Colonic mucosa (tissue), 4 donors: ENCODE results near the gene ST6GALNAC5. TPM values are rescaled to one million over a fixed set of nuclear protein-coding genes. Genes with fewer than 3 reads are reported as not detected.

Source experiments
- DNase-seq: peaks from one replicate; pipeline ENCODE4 v3.0.0-alpha.2; 2020
- H3K27ac ChIP-seq: fragments of 200-600 bp; one replicate; pipeline ENCODE4 v1.8.0; 2021
- H3K27me3 ChIP-seq: fragments of 200-600 bp; one replicate; pipeline ENCODE4 v1.8.0; 2021
- H3K36me3 ChIP-seq: fragments of 200-600 bp; one replicate; pipeline ENCODE4 v1.8.0; 2021
- H3K4me1 ChIP-seq: fragments of 200-600 bp; one replicate; pipeline ENCODE4 v1.8.0; 2021; ENCODE audit warnings: mild to moderate bottlenecking
- H3K4me3 ChIP-seq: fragments of 200-600 bp; one replicate; pipeline ENCODE4 v1.8.0; 2021
- H3K9ac ChIP-seq, 2 donors: one replicate each; pipeline ENCODE4 v1.7.0; 2013; ENCODE audit warnings: control low read depth in 2 of 2, low read depth in 2 of 2, low read length in 2 of 2
- H3K9me3 ChIP-seq: fragments of 200-600 bp; one replicate; pipeline ENCODE4 v1.8.0; 2021
- CTCF ChIP-seq: fragments of 200-600 bp; IDR thresholded peaks from one replicate; pipeline ENCODE4 v1.8.0; 2022; ENCODE audit warnings: antibody characterized with exemption, mild to moderate bottlenecking
- intact Hi-C: fragments of 100-400 bp; cut with DNase I; formaldehyde crosslinking; loops from one replicate; pipeline ENCODE4 v1.14.1; 2022
- total RNA-seq, 2 donors: library from RNA; stranded (reverse); fragmentation: NEBNext Ultra II Directional in 1 of 2; extraction: Animal tissue kit (Norgen Biotek cat#: 25700) in 1 of 2; gene quantifications; one replicate each; pipeline ENCODE4 v1.2.1, GENCODE V29; 2021
- donor health status: healthy.
- donor health status: DM: no; HTN: no; CAD: no.
- donor health status: DM: no; HTN: no; CAD: no.

Gene ST6GALNAC5
- total RNA-seq, 2 donors from 2014 or later: 2.1 to 2.2 TPM

GRCh38 chr1:77039111-77039510 lies 171.8 kb downstream of the ST6GALNAC5 start:
- TF ChIP-seq CTCF: no peak
- H3K9ac ChIP-seq: no peak overlapping the region
- H3K9me3 ChIP-seq: no peaks in the 10 kb centered on the region
- no peak overlapping the region for H3K27ac ChIP-seq
- no peak overlapping the region for H3K4me3 ChIP-seq
- intact Hi-C loops: no loop called here
- no peaks in the 10 kb centered on the region for H3K36me3 ChIP-seq
- H3K4me1 ChIP-seq: no peaks in the 10 kb centered on the region
- no peak for DNase-seq
- no peaks in the 10 kb centered on the region for H3K27me3 ChIP-seq

GRCh38 chr1:77039739-77040138 lies 172.5 kb downstream of the ST6GALNAC5 start:
- no peak for DNase-seq
- intact Hi-C loops: no loop called here
- no peak overlapping the region for H3K4me3 ChIP-seq
- H3K4me1 ChIP-seq: no peaks in the 10 kb centered on the region
- TF ChIP-seq CTCF: no peak
- H3K27me3 ChIP-seq: no peaks in the 10 kb centered on the region
- no peaks in the 10 kb centered on the region for H3K36me3 ChIP-seq
- H3K9ac ChIP-seq: no peak overlapping the region
- no peak overlapping the region for H3K27ac ChIP-seq
- H3K9me3 ChIP-seq: no peaks in the 10 kb centered on the region

- no peak for DNase-seq
- no peaks in the 10 kb centered on the region for H3K4me1 ChIP-seq
- no peaks in the 10 kb centered on the region for H3K27me3 ChIP-seq
- H3K9ac ChIP-seq: no peak overlapping the region
- intact Hi-C loops: no loop called here
- H3K27ac ChIP-seq: no peak overlapping the region
- no peak overlapping the region for H3K4me3 ChIP-seq
- no peaks in the 10 kb centered on the region for H3K9me3 ChIP-seq
- no peaks in the 10 kb centered on the region for H3K36me3 ChIP-seq
- TF ChIP-seq CTCF: no peak
Observed at GRCh38 chr1:77040826-77041225, 173.5 kb downstream of the ST6GALNAC5 start.

GRCh38 chr1:77044133-77044849 lies 177.0 kb downstream of the ST6GALNAC5 start:
- no peak for TF ChIP-seq CTCF
- Histone ChIP-seq H3K4me1 (no peaks in the 10 kb centered on the region), H3K27ac (no peak overlapping the region), H3K27me3 (no peaks in the 10 kb centered on the region), H3K9ac (no peak overlapping the region), H3K4me3 (no peak overlapping the region), H3K36me3 (no peaks in the 10 kb centered on the region), H3K9me3 (no peaks in the 10 kb centered on the region)
- intact Hi-C loops: no loop called here
- DNase-seq: no peak

GRCh38 chr1:77047575-77047974 lies 180.3 kb downstream of the ST6GALNAC5 start:
- Histone ChIP-seq H3K9ac (no peak overlapping the region), H3K4me1 (no peaks in the 10 kb centered on the region), H3K4me3 (no peak overlapping the region), H3K27me3 (no peaks in the 10 kb centered on the region), H3K9me3 (no peaks in the 10 kb centered on the region), H3K27ac (no peak overlapping the region), H3K36me3 (no peaks in the 10 kb centered on the region)
- TF ChIP-seq CTCF: no peak
- DNase-seq: no peak
- intact Hi-C loops: no loop called here
